ENCODE results near the gene TDRD7.

The TDRD7 gene

GRCh38 chr9:97515662-97516061, 103.8 kb downstream of the TDRD7 start:
- H3K9ac ChIP-seq (ENCODE audit: low read length) = no peak overlapping the region

DNA sequence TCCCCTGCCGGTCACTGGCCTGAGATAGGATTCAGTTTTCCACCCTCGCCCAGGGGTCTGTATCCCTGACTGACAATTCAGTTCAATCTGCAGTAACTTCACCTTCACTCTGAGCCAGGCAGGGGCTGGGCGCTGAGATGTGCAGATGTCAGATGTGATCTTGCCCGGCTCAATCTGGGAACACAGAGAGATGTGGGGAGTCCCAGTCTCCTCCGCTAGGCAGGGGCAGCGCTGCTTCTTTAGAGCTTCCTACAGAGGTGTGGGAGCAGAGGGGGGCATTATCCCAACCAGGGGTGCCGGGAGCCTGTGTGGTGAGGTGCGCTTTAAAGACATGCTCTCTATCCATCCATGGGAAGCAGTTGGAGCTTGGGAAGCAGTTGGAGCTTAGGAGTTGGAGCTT, 104.2 kb downstream of the TDRD7 start:
- H3K9ac ChIP-seq (ENCODE audit: low read length) = no peak overlapping the region
- no peak overlapping the region for H3K27ac ChIP-seq (ENCODE audit: low read length)
- H3K4me1 ChIP-seq (ENCODE audit: control insufficient read depth, low read depth, low read length) = no peaks in the 10 kb centered on the region
- H3K9me3 ChIP-seq (ENCODE audit: control insufficient read depth, low read depth, low read length) = no peaks in the 10 kb centered on the region
- H3K27me3 ChIP-seq (ENCODE audit: control insufficient read depth, insufficient read depth, low read length) = no peaks in the 10 kb centered on the region
- H3K36me3 ChIP-seq (ENCODE audit: control insufficient read depth, low read depth, low read length) = no peaks in the 10 kb centered on the region
- H3K4me3 ChIP-seq (ENCODE audit: low read length) = no peak overlapping the region

More at GRCh38 chr9:97515662-97516061, 103.8 kb downstream of the TDRD7 start:
- H3K36me3 ChIP-seq (ENCODE audit: control insufficient read depth, low read depth, low read length) = no peaks in the 10 kb centered on the region
- H3K27me3 ChIP-seq (ENCODE audit: control insufficient read depth, insufficient read depth, low read length) = no peaks in the 10 kb centered on the region
- no peaks in the 10 kb centered on the region for H3K4me1 ChIP-seq (ENCODE audit: control insufficient read depth, low read depth, low read length)
- H3K4me3 ChIP-seq (ENCODE audit: low read length) = no peak overlapping the region
- no peak overlapping the region for H3K27ac ChIP-seq (ENCODE audit: low read length)
- H3K9me3 ChIP-seq (ENCODE audit: control insufficient read depth, low read depth, low read length) = no peaks in the 10 kb centered on the region

GRCh38 chr9:97517331-97518089, 105.6 kb downstream of the TDRD7 start:
- no peaks in the 10 kb centered on the region for H3K36me3 ChIP-seq (ENCODE audit: control insufficient read depth, low read depth, low read length)
- no peaks in the 10 kb centered on the region for H3K27me3 ChIP-seq (ENCODE audit: control insufficient read depth, insufficient read depth, low read length)
- H3K9ac ChIP-seq (ENCODE audit: low read length) = no peak overlapping the region
- no peak overlapping the region for H3K27ac ChIP-seq (ENCODE audit: low read length)
- H3K9me3 ChIP-seq (ENCODE audit: control insufficient read depth, low read depth, low read length) = no peaks in the 10 kb centered on the region
- H3K4me1 ChIP-seq (ENCODE audit: control insufficient read depth, low read depth, low read length) = no peaks in the 10 kb centered on the region
- no peak overlapping the region for H3K4me3 ChIP-seq (ENCODE audit: low read length)

GRCh38 chr9:97518166-97518908, 106.4 kb downstream of the TDRD7 start:
- H3K27ac ChIP-seq (ENCODE audit: low read length) = no peak overlapping the region
- no peaks in the 10 kb centered on the region for H3K36me3 ChIP-seq (ENCODE audit: control insufficient read depth, low read depth, low read length)
- no peak overlapping the region for H3K9ac ChIP-seq (ENCODE audit: low read length)
- no peaks in the 10 kb centered on the region for H3K4me1 ChIP-seq (ENCODE audit: control insufficient read depth, low read depth, low read length)
- H3K27me3 ChIP-seq (ENCODE audit: control insufficient read depth, insufficient read depth, low read length) = no peaks in the 10 kb centered on the region
- no peak overlapping the region for H3K4me3 ChIP-seq (ENCODE audit: low read length)
- H3K9me3 ChIP-seq (ENCODE audit: control insufficient read depth, low read depth, low read length) = no peaks in the 10 kb centered on the region

DNA sequence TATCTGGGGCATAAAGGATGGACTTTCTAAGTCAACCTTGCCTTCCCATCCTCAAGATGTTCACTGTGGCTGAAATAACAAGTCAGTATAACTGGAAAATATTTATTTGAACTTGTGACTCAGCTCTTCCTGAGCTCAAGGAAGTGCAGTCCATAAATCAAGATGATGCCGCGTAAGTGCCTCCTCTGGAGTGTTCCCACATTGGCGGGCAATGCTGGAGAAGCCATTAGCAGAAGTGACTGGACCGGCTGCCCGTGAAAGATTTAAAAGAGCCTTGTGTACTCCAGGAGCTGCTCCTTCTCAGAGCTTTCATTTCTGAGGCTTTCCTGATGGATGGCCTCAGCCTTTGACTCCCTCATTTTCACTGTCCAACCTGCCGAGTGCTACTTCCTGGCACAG, 107.0 kb downstream of the TDRD7 start:
- Histone ChIP-seq H3K36me3 (ENCODE audit: control insufficient read depth, low read depth, low read length) (no peaks in the 10 kb centered on the region), H3K9me3 (ENCODE audit: control insufficient read depth, low read depth, low read length) (no peaks in the 10 kb centered on the region), H3K4me1 (ENCODE audit: control insufficient read depth, low read depth, low read length) (no peaks in the 10 kb centered on the region), H3K4me3 (ENCODE audit: low read length) (no peak overlapping the region), H3K27ac (ENCODE audit: low read length) (no peak overlapping the region), H3K9ac (ENCODE audit: low read length) (no peak overlapping the region), H3K27me3 (ENCODE audit: control insufficient read depth, insufficient read depth, low read length) (no peaks in the 10 kb centered on the region)

- no peaks in the 10 kb centered on the region for H3K9me3 ChIP-seq (ENCODE audit: control insufficient read depth, low read depth, low read length)
- no peak overlapping the region for H3K9ac ChIP-seq (ENCODE audit: low read length)
- H3K27me3 ChIP-seq (ENCODE audit: control insufficient read depth, insufficient read depth, low read length) = no peaks in the 10 kb centered on the region
- H3K36me3 ChIP-seq (ENCODE audit: control insufficient read depth, low read depth, low read length) = no peaks in the 10 kb centered on the region
- H3K4me1 ChIP-seq (ENCODE audit: control insufficient read depth, low read depth, low read length) = no peaks in the 10 kb centered on the region
- H3K4me3 ChIP-seq (ENCODE audit: low read length) = no peak overlapping the region
- no peak overlapping the region for H3K27ac ChIP-seq (ENCODE audit: low read length)
Measured at GRCh38 chr9:97519441-97519970, 107.6 kb downstream of the TDRD7 start.

- H3K27ac ChIP-seq (ENCODE audit: low read length) = no peak overlapping the region
- no peaks in the 10 kb centered on the region for H3K27me3 ChIP-seq (ENCODE audit: control insufficient read depth, insufficient read depth, low read length)
- no peaks in the 10 kb centered on the region for H3K4me1 ChIP-seq (ENCODE audit: control insufficient read depth, low read depth, low read length)
- no peaks in the 10 kb centered on the region for H3K9me3 ChIP-seq (ENCODE audit: control insufficient read depth, low read depth, low read length)
- H3K36me3 ChIP-seq (ENCODE audit: control insufficient read depth, low read depth, low read length) = no peaks in the 10 kb centered on the region
- H3K4me3 ChIP-seq (ENCODE audit: low read length) = no peak overlapping the region
- H3K9ac ChIP-seq (ENCODE audit: low read length) = no peak overlapping the region
Measured at GRCh38 chr9:97521576-97522333, 109.9 kb downstream of the TDRD7 start.

GRCh38 chr9:97524424-97524823, 112.5 kb downstream of the TDRD7 start:
- no peak overlapping the region for H3K9ac ChIP-seq (ENCODE audit: low read length)
- no peak overlapping the region for H3K27ac ChIP-seq (ENCODE audit: low read length)
- H3K36me3 ChIP-seq (ENCODE audit: control insufficient read depth, low read depth, low read length) = no peaks in the 10 kb centered on the region
- no peaks in the 10 kb centered on the region for H3K9me3 ChIP-seq (ENCODE audit: control insufficient read depth, low read depth, low read length)
- H3K4me3 ChIP-seq (ENCODE audit: low read length) = no peak overlapping the region
- no peaks in the 10 kb centered on the region for H3K27me3 ChIP-seq (ENCODE audit: control insufficient read depth, insufficient read depth, low read length)
- H3K4me1 ChIP-seq (ENCODE audit: control insufficient read depth, low read depth, low read length) = peaks cover 14% of the 10 kb centered on the region

DNA sequence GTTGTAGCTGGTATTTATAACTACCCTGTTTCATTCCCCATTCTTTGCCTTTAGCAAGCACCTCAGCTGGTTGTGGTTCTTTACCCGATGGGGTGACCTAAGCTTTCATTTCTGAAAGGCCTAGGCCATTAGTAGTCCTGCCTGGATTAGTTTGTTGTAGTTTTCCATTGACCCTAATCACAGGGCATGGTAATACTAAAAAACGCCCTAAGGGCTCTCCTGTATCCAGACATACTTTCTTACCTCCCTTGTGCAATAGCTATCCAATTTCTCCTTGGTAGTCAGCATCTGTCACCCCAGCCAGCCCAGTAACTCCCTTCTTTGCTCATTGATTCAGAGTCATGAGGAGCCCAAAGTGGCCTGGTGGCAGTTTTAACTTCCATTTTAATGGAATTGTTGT, 113.6 kb downstream of the TDRD7 start:
- Histone ChIP-seq H3K9ac (ENCODE audit: low read length) (no peak overlapping the region), H3K9me3 (ENCODE audit: control insufficient read depth, low read depth, low read length) (no peaks in the 10 kb centered on the region), H3K27ac (ENCODE audit: low read length) (no peak overlapping the region), H3K27me3 (ENCODE audit: control insufficient read depth, insufficient read depth, low read length) (no peaks in the 10 kb centered on the region), H3K36me3 (ENCODE audit: control insufficient read depth, low read depth, low read length) (no peaks in the 10 kb centered on the region), H3K4me1 (ENCODE audit: control insufficient read depth, low read depth, low read length) (peaks cover 14% of the 10 kb centered on the region), H3K4me3 (ENCODE audit: low read length) (no peak overlapping the region)

- H3K36me3 ChIP-seq (ENCODE audit: control insufficient read depth, low read depth, low read length) = no peaks in the 10 kb centered on the region
- no peaks in the 10 kb centered on the region for H3K9me3 ChIP-seq (ENCODE audit: control insufficient read depth, low read depth, low read length)
- H3K4me1 ChIP-seq (ENCODE audit: control insufficient read depth, low read depth, low read length) = peaks cover 14% of the 10 kb centered on the region
- no peak overlapping the region for H3K9ac ChIP-seq (ENCODE audit: low read length)
- no peak overlapping the region for H3K4me3 ChIP-seq (ENCODE audit: low read length)
- no peak overlapping the region for H3K27ac ChIP-seq (ENCODE audit: low read length)
- H3K27me3 ChIP-seq (ENCODE audit: control insufficient read depth, insufficient read depth, low read length) = no peaks in the 10 kb centered on the region
Measured at GRCh38 chr9:97526895-97527575, 115.1 kb downstream of the TDRD7 start.
